SK-N-SH (cell line): ENCODE measurements around the gene JOSD1. TPM values are rescaled to one million over a fixed set of nuclear protein-coding genes. Genes with fewer than 3 reads are reported as not detected.

Experiments
- CTCF ChIA-PET: fragments of 300-600, 350-600 bp; formaldehyde crosslinking; extraction: SDS; loops from one replicate; lab custom pipeline; 2021; lab: Yijun Ruan, JAX
- POLR2A ChIA-PET: fragments of 350-600 bp; sonication (Branson Sonifier 250); formaldehyde crosslinking; extraction: SDS; loops from one replicate; lab custom pipeline; 2020; ENCODE audit warnings: antibody characterized with exemption, inconsistent platforms; lab: Yijun Ruan, JAX
- DNase-seq: peaks from one replicate; pipeline ENCODE4 v3.0.0; 2012
- H2AFZ ChIP-seq: fragments of 200-600 bp; sonication (generic); 2 replicates; pipeline ENCODE4 v1.8.1; 2016; ENCODE audit warnings: antibody characterized with exemption, mild to moderate bottlenecking, low read depth
- H3F3A ChIP-seq: fragments of 200-600 bp; sonication (generic); replicated peaks from 2 replicates; pipeline ENCODE3; 2016; ENCODE audit warnings: antibody characterized with exemption, mild to moderate bottlenecking; ENCODE audit not compliant: insufficient read depth
- H3K27ac ChIP-seq, 2 experiments: fragments of 200-500 bp in 1 of 2; fragments of 200-600 bp in 1 of 2; sonication (Bioruptor generic) in 1 of 2; sonication (generic), shearing (Covaris generic) in 1 of 2; 2 replicates each; pipeline versions ENCODE4 v1.5.1 to v1.6.1; 2014 to 2016; ENCODE audit warnings: low read depth in 2 of 2, inconsistent platforms in 1 of 2, low read length in 1 of 2, mild to moderate bottlenecking in 1 of 2, mixed read lengths in 1 of 2
- H3K27me3 ChIP-seq: fragments of 200-600 bp; sonication (generic), shearing (Covaris generic); 2 replicates; pipeline ENCODE4 v1.6.1; 2016; ENCODE audit warnings: mixed run types; ENCODE audit not compliant: insufficient read depth
- H3K36me3 ChIP-seq, 2 experiments: fragments of 200-500 bp in 1 of 2; fragments of 200-600 bp in 1 of 2; sonication (Bioruptor generic) in 1 of 2; sonication (generic) in 1 of 2; replicated peaks in 1 of 2; 2 replicates each; pipeline versions ENCODE3 to v1.5.1; 2014 to 2016; ENCODE audit warnings: low read length in 1 of 2, mild to moderate bottlenecking in 1 of 2; ENCODE audit not compliant: insufficient read depth in 2 of 2, control insufficient read depth in 1 of 2
- H3K4me1 ChIP-seq, 2 experiments: fragments of 200-500 bp in 1 of 2; fragments of 200-600 bp in 1 of 2; sonication (Bioruptor generic) in 1 of 2; sonication (generic), shearing (Covaris generic) in 1 of 2; 2 replicates each; pipeline versions ENCODE4 v1.5.1 to v1.6.1; 2014 to 2016; ENCODE audit warnings: low read depth in 1 of 2, low read length in 1 of 2, mixed run types in 1 of 2; ENCODE audit not compliant: insufficient read depth in 2 of 2, control insufficient read depth in 1 of 2
- H3K4me2 ChIP-seq: fragments of 200-600 bp; sonication (generic), shearing (Covaris generic); 2 replicates; pipeline ENCODE4 v1.6.1; 2017; ENCODE audit warnings: mixed run types
- H3K4me3 ChIP-seq, 2 experiments: fragments of 200-500 bp in 1 of 2; fragments of 200-600 bp in 1 of 2; sonication (Bioruptor generic) in 1 of 2; sonication (generic), shearing (Covaris generic) in 1 of 2; 2 replicates each; pipeline versions ENCODE4 v1.5.1 to v1.8.1; 2014 to 2016; ENCODE audit warnings: low read depth in 2 of 2, inconsistent platforms in 1 of 2, low read length in 1 of 2, mild to moderate bottlenecking in 1 of 2, mixed read lengths in 1 of 2, moderate library complexity in 1 of 2
- H3K79me2 ChIP-seq: fragments of 200-600 bp; sonication (generic); 2 replicates; pipeline ENCODE4 v1.8.1; 2017; ENCODE audit warnings: mild to moderate bottlenecking; ENCODE audit not compliant: insufficient read depth
- H3K9ac ChIP-seq: fragments of 200-600 bp; sonication (generic); 2 replicates; pipeline ENCODE4 v1.6.1; 2017; ENCODE audit warnings: mixed run types
- H3K9me2 ChIP-seq: fragments of 200-600 bp; sonication (generic); 2 replicates; pipeline ENCODE4 v1.6.1; 2017; ENCODE audit warnings: mixed run types
- H3K9me3 ChIP-seq: fragments of 200-600 bp; sonication (generic); 2 replicates; pipeline ENCODE4 v1.6.1; 2017; ENCODE audit warnings: mixed run types, mild to moderate bottlenecking, moderate library complexity
- H4K20me1 ChIP-seq: fragments of 200-600 bp; sonication (generic); 2 replicates; pipeline ENCODE4 v1.6.1; 2017; ENCODE audit warnings: mild to moderate bottlenecking, mixed run types; ENCODE audit not compliant: insufficient read depth
- CHD2 ChIP-seq: fragments of 150-350 bp; IDR thresholded peaks from 2 replicates; pipeline ENCODE4 v1.6.1; 2018; ENCODE audit warnings: low read length; ENCODE audit not compliant: partially characterized antibody
- ELF1 ChIP-seq: IDR thresholded peaks from 2 replicates; pipeline ENCODE4 v1.4.0; 2012
- FOSL2 ChIP-seq: IDR thresholded peaks from 2 replicates; pipeline ENCODE4 v1.4.0; 2012; ENCODE audit warnings: low read depth, mild to moderate bottlenecking, moderate library complexity, borderline replicate concordance
- FOXJ3 ChIP-seq: sonication (generic); formaldehyde crosslinking; IDR thresholded peaks from 2 replicates; pipeline ENCODE4 v1.5.1; 2020; ENCODE audit warnings: mild to moderate bottlenecking, missing genetic modification reagents
- FOXM1 ChIP-seq: IDR thresholded peaks from 2 replicates; pipeline ENCODE4 v1.4.0; 2012; ENCODE audit warnings: low read depth, mild to moderate bottlenecking
- GATA2 ChIP-seq: sonication (generic); formaldehyde crosslinking; IDR thresholded peaks from 2 replicates; pipeline ENCODE4 v1.5.0; 2020; ENCODE audit warnings: mild to moderate bottlenecking, missing genetic modification reagents
- JUND ChIP-seq: IDR thresholded peaks from 2 replicates; pipeline ENCODE4 v1.4.0; 2012
- MEF2A ChIP-seq: IDR thresholded peaks from 2 replicates; pipeline ENCODE4 v1.4.0; 2012; ENCODE audit warnings: low read depth, borderline replicate concordance
- MXI1 ChIP-seq: IDR thresholded peaks from 2 replicates; pipeline ENCODE4 v1.6.1; 2012; ENCODE audit warnings: mild to moderate bottlenecking, low read depth, low read length, improper control_type of control experiment
- NRF1 ChIP-seq: IDR thresholded peaks from 2 replicates; pipeline ENCODE4 v1.6.1; 2012; ENCODE audit warnings: low read depth, mild to moderate bottlenecking, low read length
- POLR2AphosphoS5 ChIP-seq: IDR thresholded peaks from 2 replicates; pipeline ENCODE4 v1.6.1; 2012; ENCODE audit warnings: low read depth, low read length
- RFX5 ChIP-seq: IDR thresholded peaks from 2 replicates; pipeline ENCODE4 v1.6.1; 2012; ENCODE audit warnings: mild to moderate bottlenecking, improper control_type of control experiment, low read length
- SIN3A ChIP-seq: IDR thresholded peaks from 2 replicates; pipeline ENCODE4 v1.6.1; 2012; ENCODE audit warnings: low read depth, mild to moderate bottlenecking, low read length, moderate library complexity, borderline replicate concordance
- SMC3 ChIP-seq: IDR thresholded peaks from 2 replicates; pipeline ENCODE4 v1.6.1; 2012; ENCODE audit warnings: low read depth, low read length, improper control_type of control experiment
- TEAD4 ChIP-seq: IDR thresholded peaks from 2 replicates; pipeline ENCODE4 v1.4.0; 2012; ENCODE audit warnings: mild to moderate bottlenecking, borderline replicate concordance; ENCODE audit not compliant: insufficient read depth
- YY1 ChIP-seq: IDR thresholded peaks from 2 replicates; pipeline ENCODE4 v1.4.0; 2012; ENCODE audit warnings: low read depth, mild to moderate bottlenecking
- WGBS: methylation state at CpG from one replicate; pipeline ENCODE4 v1.1.6; 2017; ENCODE audit warnings: low lambda C conversion rate; 5-methylcytosine and 5-hydroxymethylcytosine counted together
- polyA plus RNA-seq, 3 experiments: library from polyadenylated mRNA; depleted of rRNA; stranded (reverse); fragments of >200 nt; gene quantifications; 2 replicates each; pipeline ENCODE4 v1.2.3, GENCODE V29; 2012
- TF ChIP-seq, protein P1 (sequence below): fragments of 150-350 bp; IDR thresholded peaks from 2 replicates; pipeline ENCODE4 v1.6.1; 2017; ENCODE audit warnings: antibody characterized with exemption, low read length, low read depth, borderline replicate concordance
- TF ChIP-seq, protein P2 (sequence below): IDR thresholded peaks from 2 replicates; pipeline ENCODE4 v1.6.1; 2012; ENCODE audit warnings: mild to moderate bottlenecking, low read depth, low read length, moderate library complexity
- TF ChIP-seq, protein P3 (sequence below): fragments of 150-350 bp; IDR thresholded peaks from 2 replicates; pipeline ENCODE4 v1.6.1; 2016; ENCODE audit warnings: mild to moderate bottlenecking, low read depth, low read length
- TF ChIP-seq, protein P4 (sequence below): IDR thresholded peaks from 2 replicates; pipeline ENCODE4 v1.4.0; 2012; ENCODE audit warnings: low read depth, borderline replicate concordance

The JOSD1 gene
- polyA plus RNA-seq, 1 of the 3 experiments (the other 2 are of a cell fraction): 17.8 TPM

DNA sequence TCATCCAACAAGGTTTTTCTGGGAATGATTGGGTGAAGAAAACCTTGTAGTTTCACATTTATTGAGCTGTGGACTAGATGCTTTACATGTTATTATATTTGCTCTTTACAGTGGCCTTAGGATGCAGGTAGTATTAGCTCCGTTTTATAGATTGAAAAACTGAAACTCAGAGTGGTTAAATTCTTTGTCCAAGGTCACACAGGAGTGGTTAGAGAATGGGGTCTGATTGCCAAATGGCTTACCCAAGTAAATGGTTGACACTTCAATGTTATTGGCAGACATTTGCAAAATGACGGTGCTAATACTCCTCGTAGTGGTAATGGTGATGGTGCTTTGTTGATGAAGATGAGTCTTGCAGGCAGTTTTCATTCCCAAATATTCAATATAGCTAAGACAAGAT is 7.2 kb upstream of the JOSD1 start:
- Histone ChIP-seq H3K9ac (no peak overlapping the region), H3K36me3 (peaks cover 0 to 3% of the 10 kb centered on the region in 2 experiments), H3K27me3 (no peaks in the 10 kb centered on the region), H3F3A (no peaks in the 10 kb centered on the region), H2AFZ (no peak overlapping the region), H3K4me1 (peaks cover 0 to 5% of the 10 kb centered on the region in 2 experiments; a peak in 2 of 4 replicates), H3K9me3 (no peaks in the 10 kb centered on the region), H3K4me3 (no peak overlapping the region), H4K20me1 (peaks cover 21% of the 10 kb centered on the region; the same call in 1 of the 2 replicates), H3K4me2 (0 out of 2 replicates have a peak overlapping the region, but pooled peaks have one; percentile 77), H3K79me2 (peaks cover 65% of the 10 kb centered on the region), H3K27ac (no peak overlapping the region), H3K9me2 (no peaks in the 10 kb centered on the region)
- ChIA-PET POLR2A (no interaction called here), CTCF (interaction anchor here (1.3 to 1.7 kb wide), 2 partner anchors 25 to 26 kb away, joined by 3 to 6 read pairs; partner anchors contain the start of gene TOMM22)
- 94% methylated on average over 3 of the region's 3 CpGs for WGBS
- DNase-seq: no peak
- TF ChIP-seq, protein P1, sequence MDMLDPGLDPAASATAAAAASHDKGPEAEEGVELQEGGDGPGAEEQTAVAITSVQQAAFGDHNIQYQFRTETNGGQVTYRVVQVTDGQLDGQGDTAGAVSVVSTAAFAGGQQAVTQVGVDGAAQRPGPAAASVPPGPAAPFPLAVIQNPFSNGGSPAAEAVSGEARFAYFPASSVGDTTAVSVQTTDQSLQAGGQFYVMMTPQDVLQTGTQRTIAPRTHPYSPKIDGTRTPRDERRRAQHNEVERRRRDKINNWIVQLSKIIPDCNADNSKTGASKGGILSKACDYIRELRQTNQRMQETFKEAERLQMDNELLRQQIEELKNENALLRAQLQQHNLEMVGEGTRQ: no peak
- TF ChIP-seq, protein P2, sequence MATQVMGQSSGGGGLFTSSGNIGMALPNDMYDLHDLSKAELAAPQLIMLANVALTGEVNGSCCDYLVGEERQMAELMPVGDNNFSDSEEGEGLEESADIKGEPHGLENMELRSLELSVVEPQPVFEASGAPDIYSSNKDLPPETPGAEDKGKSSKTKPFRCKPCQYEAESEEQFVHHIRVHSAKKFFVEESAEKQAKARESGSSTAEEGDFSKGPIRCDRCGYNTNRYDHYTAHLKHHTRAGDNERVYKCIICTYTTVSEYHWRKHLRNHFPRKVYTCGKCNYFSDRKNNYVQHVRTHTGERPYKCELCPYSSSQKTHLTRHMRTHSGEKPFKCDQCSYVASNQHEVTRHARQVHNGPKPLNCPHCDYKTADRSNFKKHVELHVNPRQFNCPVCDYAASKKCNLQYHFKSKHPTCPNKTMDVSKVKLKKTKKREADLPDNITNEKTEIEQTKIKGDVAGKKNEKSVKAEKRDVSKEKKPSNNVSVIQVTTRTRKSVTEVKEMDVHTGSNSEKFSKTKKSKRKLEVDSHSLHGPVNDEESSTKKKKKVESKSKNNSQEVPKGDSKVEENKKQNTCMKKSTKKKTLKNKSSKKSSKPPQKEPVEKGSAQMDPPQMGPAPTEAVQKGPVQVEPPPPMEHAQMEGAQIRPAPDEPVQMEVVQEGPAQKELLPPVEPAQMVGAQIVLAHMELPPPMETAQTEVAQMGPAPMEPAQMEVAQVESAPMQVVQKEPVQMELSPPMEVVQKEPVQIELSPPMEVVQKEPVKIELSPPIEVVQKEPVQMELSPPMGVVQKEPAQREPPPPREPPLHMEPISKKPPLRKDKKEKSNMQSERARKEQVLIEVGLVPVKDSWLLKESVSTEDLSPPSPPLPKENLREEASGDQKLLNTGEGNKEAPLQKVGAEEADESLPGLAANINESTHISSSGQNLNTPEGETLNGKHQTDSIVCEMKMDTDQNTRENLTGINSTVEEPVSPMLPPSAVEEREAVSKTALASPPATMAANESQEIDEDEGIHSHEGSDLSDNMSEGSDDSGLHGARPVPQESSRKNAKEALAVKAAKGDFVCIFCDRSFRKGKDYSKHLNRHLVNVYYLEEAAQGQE: no peak
- TF ChIP-seq YY1: no peak
- TF ChIP-seq SMC3: no peak
- TF ChIP-seq FOXM1: no peak
- no peak for TF ChIP-seq FOSL2
- TF ChIP-seq MEF2A: no peak
- no peak for TF ChIP-seq FOXJ3 (CRISPR knock-in tag)
- TF ChIP-seq POLR2AphosphoS5: no peak
- TF ChIP-seq TEAD4: no peak
- TF ChIP-seq, protein P3, sequence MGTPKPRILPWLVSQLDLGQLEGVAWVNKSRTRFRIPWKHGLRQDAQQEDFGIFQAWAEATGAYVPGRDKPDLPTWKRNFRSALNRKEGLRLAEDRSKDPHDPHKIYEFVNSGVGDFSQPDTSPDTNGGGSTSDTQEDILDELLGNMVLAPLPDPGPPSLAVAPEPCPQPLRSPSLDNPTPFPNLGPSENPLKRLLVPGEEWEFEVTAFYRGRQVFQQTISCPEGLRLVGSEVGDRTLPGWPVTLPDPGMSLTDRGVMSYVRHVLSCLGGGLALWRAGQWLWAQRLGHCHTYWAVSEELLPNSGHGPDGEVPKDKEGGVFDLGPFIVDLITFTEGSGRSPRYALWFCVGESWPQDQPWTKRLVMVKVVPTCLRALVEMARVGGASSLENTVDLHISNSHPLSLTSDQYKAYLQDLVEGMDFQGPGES: no peak
- no peak for TF ChIP-seq CHD2
- TF ChIP-seq, protein P4, sequence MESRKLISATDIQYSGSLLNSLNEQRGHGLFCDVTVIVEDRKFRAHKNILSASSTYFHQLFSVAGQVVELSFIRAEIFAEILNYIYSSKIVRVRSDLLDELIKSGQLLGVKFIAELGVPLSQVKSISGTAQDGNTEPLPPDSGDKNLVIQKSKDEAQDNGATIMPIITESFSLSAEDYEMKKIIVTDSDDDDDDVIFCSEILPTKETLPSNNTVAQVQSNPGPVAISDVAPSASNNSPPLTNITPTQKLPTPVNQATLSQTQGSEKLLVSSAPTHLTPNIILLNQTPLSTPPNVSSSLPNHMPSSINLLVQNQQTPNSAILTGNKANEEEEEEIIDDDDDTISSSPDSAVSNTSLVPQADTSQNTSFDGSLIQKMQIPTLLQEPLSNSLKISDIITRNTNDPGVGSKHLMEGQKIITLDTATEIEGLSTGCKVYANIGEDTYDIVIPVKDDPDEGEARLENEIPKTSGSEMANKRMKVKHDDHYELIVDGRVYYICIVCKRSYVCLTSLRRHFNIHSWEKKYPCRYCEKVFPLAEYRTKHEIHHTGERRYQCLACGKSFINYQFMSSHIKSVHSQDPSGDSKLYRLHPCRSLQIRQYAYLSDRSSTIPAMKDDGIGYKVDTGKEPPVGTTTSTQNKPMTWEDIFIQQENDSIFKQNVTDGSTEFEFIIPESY: no peak
- no peak for TF ChIP-seq NRF1
- no peak for TF ChIP-seq MXI1
- TF ChIP-seq GATA2 (CRISPR knock-in tag): no peak
- no peak for TF ChIP-seq SIN3A
- no peak for TF ChIP-seq JUND
- no peak for TF ChIP-seq RFX5
- TF ChIP-seq ELF1: no peak
